Left ventricle myocardium superior (tissue), 1 donor: ENCODE results near the gene INSR. TPM values are rescaled to one million over a fixed set of nuclear protein-coding genes. Genes with fewer than 3 reads are reported as not detected.

ENCODE experiments used
- ATAC-seq: fragments of 200-7000 bp; cut with Tn5 transposase; one replicate; pipeline ENCODE4 v1.9.1; 2020; ENCODE audit warnings: mild to moderate bottlenecking, moderate library complexity
- DNase-seq: peaks from one replicate; pipeline ENCODE4 v3.0.0-alpha.2; 2020
- intact Hi-C: fragments of 100-400 bp; cut with micrococcal nuclease; formaldehyde crosslinking; loops from one replicate; pipeline ENCODE4 v1.11.0; 2022
- total RNA-seq: library from RNA; stranded (reverse); fragmentation: NEBNext Ultra II Directional; extraction: Animal tissue kit (Norgen Biotek cat#: 25700); gene quantifications from one replicate; pipeline ENCODE4 v1.2.1, GENCODE V29; 2021
- donor health status: DM: no; HTN: yes; CAD: no; lungs with severe emphysema.

INSR gene
- total RNA-seq, 1 donor from 2014 or later, result 62.6 TPM

- no peak for DNase-seq
- intact Hi-C loops, result no loop called here
Observed at GRCh38 chr19:7303470-7303869, 9.3 kb upstream of the INSR start.

DNA sequence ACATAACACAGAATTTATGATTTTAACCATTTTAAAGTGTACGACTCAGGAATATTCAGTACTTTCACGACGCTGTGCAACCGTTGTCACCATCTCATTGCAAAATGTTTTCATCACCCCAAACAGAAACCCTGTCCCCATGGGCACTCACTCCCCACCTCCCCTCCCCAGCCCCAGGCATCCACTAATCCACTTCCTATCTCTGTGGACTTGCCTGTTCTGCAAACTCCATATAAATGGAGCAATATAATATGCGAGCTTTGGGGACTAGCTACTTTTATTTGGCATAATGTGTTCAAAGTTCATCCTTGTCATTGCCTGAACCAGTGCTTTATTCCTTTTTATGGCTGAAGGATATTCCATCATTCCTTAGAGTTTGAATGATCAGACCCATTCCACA, 7.3 kb upstream of the INSR start:
- ATAC-seq (no peak), DNase-seq (no peak)
- intact Hi-C loops, result no loop called here

More at GRCh38 chr19:7303470-7303869, 9.3 kb upstream of the INSR start:
- ATAC-seq, result no peak

- DNase-seq (no peak), ATAC-seq (no peak)
- intact Hi-C loops, result no loop called here
Observed at GRCh38 chr19:7297742-7298141, 3.5 kb upstream of the INSR start.

DNA sequence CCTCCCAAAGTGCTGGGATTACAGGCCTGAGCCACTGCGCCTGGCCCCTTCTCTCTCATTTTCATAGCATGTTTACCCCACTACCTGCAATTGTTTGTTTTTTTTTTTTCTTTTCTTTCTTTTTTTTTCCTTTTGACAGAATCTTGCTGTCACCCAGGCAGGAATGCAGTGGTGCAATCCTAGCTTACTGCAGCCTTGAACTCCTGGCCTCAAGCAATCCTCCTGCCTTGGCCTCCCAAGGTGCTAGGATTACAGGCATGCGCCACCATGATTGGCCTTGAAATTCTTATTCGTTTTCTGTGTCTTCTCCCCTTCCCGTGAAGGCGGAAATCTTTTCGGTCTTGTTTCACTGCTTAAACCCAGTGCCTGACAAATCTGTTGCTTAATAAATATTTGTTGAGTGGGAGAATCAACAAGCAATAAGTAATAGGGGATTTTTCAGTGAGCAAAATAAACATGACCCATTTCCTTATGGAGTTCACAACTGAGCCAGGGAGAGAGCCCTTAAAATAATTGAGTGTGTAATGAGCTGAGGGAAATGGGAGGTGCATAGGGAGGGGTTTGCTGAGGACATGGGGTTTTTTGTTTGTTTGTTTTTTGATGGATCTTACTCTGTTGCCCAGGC, 1.8 kb upstream of the INSR start:
- intact Hi-C loops, result no loop called here
- ATAC-seq, result no peak
- DNase-seq, result no peak

- peak; percentile 82 for ATAC-seq
- intact Hi-C loops, result loop anchor here (5.0 kb wide), 1 partner anchor 92 kb away; no protein-coding TSS in a partner anchor
- peak; percentile 91 for DNase-seq
Observed at GRCh38 chr19:7294558-7295212, 471 bp upstream of the INSR start.

GRCh38 chr19:7292950-7293761, 1.1 kb downstream of the INSR start:
- intact Hi-C loops, result loop anchor here (5.0 kb wide), 1 partner anchor 91 kb away; no protein-coding TSS in a partner anchor
- ATAC-seq (peak; percentile 21), DNase-seq (peak; percentile 72)

DNA sequence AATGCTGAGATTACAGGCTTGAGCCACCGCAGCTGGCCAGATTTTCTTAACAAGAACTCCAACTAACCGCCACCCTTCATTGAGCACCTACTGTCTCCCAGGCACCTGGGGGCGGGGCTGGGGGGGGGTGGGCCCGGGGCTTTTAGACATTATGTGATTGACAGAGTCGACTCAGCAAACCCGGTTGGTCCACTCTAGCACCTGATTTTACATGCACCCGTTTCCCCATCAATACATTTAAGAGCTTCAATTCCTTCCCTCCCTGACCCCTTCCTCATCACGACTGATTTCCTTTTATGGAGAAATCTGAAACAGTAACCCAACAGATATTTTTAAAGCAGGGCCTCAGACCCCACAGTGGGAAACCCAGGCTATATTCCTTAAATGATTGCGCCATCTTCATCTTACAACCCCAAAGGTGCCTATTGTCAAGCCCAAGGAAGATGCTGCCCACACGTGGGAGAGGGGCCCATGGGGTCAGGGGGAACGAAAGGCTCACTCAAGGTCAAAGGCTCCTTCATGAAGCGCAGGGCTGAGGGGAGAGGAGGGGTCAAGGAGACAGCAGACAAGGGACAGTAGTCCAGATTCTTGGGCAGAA, 1.8 kb downstream of the INSR start:
- DNase-seq (no peak), ATAC-seq (no peak)
- intact Hi-C loops, result loop anchor here (5.0 kb wide), 1 partner anchor 90 kb away; no protein-coding TSS in a partner anchor

GRCh38 chr19:7288977-7289376, 5.2 kb downstream of the INSR start:
- intact Hi-C loops, result no loop called here
- DNase-seq (no peak), ATAC-seq (peak; percentile 10)

- ATAC-seq (no peak), DNase-seq (no peak)
- intact Hi-C loops, result no loop called here
Observed at GRCh38 chr19:7288131-7288530, 6.1 kb downstream of the INSR start.

DNA sequence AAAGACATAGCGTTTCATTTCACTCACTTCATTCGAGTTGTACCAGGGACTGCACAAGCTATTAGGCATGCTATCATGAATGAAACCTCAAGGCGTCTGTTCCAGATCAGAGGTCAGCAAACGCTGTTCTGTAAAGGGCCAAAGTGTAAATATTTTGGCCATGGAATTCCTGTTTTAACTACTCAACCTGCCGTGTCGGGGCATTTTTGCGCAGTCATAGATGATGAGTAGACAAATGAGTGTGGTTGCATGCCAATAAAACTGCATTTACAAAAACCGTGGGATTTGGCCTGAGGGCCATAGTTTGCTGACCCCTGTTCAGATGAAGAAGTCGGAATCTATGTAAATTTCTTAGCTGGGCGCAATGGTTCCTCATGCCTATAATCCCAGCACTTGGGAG, 6.5 kb downstream of the INSR start:
- intact Hi-C loops, result no loop called here
- ATAC-seq, result no peak
- DNase-seq, result no peak

GRCh38 chr19:7280940-7281666, 13.1 kb downstream of the INSR start:
- ATAC-seq (no peak), DNase-seq (no peak)
- intact Hi-C loops, result no loop called here

DNA sequence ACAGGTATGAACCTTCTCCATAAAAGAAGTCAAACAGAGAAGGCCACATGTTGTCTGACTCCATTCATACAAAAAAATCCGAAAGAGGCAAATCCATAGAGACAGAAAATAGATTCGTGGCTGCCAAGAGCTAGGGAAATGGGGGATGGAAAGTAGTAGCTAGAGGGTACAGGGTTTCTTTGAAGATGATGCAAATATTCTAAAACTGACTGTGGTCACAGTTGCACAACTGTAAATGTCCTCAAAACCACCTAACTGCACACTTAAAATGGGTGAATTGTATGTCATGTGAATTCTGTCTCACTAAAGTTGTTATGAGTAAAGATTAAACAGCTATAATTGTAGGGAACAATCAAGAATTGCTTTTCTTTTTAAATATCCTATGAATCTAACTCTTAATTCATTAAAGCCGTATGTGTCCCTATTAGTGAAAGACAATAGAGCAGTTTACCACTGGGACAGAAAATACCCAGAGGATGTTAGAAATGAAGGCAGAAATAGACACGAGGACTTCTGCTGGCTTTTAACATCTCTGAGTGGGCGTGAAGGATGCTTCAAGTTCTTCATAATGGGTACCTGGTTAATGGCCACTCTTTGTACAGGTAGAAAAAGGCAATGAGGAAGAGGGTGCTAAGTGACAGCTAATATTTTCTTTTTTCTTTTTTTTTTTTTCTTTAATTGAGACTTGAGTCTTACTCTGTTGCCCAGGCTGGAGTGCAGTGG, 21.2 kb downstream of the INSR start:
- intact Hi-C loops, result no loop called here
- DNase-seq, result no peak
- ATAC-seq, result no peak

DNA sequence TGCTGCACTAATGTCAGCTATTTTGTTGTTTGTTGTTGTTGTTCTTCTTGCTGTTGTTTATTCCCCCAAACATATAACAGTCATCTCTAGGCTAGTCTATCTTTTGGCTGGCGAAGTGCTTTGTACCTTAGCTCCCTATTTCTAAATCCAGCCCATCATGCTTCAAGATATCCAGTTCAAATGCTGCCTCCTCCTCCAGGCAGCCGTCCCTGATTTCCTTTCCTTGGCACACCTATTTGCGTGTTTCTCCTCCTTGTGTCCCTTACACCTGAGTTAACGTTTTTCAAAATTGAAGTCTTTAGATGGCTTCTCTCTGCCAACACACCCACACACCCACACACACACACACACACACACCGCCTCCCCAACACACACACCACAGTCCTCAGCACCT, 25.5 kb downstream of the INSR start:
- DNase-seq (no peak), ATAC-seq (no peak)
- intact Hi-C loops, result no loop called here

- ATAC-seq (peak; percentile 21), DNase-seq (no peak)
- intact Hi-C loops, result no loop called here
Observed at GRCh38 chr19:7267792-7268704, 26.2 kb downstream of the INSR start.

GRCh38 chr19:7266832-7267231, 27.4 kb downstream of the INSR start:
- DNase-seq (no peak), ATAC-seq (no peak)
- intact Hi-C loops, result no loop called here

DNA sequence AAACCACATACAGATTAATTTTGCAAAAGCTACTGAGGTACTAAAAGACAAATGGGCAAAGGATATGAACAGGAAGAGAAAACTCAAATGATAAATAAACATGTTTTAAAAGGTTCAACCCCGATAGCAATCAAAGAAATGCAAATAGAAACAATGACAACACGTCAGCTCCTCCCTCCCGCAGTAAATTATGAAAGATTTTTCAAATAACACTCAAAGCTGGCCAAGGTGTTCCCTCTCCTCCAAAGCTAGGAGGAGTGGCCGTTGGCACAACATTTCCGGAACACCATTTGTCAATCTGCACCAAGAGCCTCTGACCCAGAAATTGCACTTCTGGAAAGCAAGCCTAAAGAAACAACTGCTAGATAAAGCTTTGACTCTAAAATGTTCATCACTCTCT, 28.3 kb downstream of the INSR start:
- ATAC-seq (peak; percentile 14), DNase-seq (no peak)
- intact Hi-C loops, result no loop called here

DNA sequence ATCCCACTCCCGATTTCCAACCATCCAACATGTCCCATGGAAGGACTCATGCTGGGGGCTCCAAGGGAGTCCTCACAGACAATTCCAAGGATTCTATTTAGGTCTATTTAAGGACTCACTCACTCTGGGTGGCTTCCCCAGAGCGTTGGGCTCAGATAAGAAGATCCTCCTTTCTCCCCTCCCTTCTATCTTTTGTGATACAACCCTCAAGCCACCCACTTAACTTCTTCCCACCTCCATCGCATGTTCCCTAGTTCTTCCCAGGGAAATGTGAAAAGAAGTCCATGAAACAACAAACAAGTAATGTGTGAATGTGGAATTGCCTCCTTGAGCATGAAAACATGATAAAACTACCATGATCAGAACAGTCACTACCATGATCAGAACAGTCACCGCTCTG, 29.4 kb downstream of the INSR start:
- no peak for DNase-seq
- intact Hi-C loops, result no loop called here
- ATAC-seq, result no peak

GRCh38 chr19:7263521-7263920, 30.7 kb downstream of the INSR start:
- intact Hi-C loops, result no loop called here
- DNase-seq (no peak), ATAC-seq (no peak)
